Choroid plexus epithelial cell (primary cell): ENCODE results near the gene RABEPK.
"Not testable (repeated sequence)": the region's sequence is repeated elsewhere in the genome, so short reads cannot be mapped to it uniquely, and the experiment has no call there.

Experiments used
- DNase-seq: peaks from one replicate; pipeline ENCODE4 v3.0.0-alpha.2; 2010; ENCODE audit warnings: low read depth
- H3K4me3 ChIP-seq: 2 replicates; pipeline ENCODE4 v1.5.1; 2011; ENCODE audit warnings: low read depth, mild to moderate bottlenecking, control low read depth, low read length, moderate library complexity
- CTCF ChIP-seq: conservative IDR thresholded peaks from 2 replicates; pipeline ENCODE4 v1.5.1; 2011; ENCODE audit warnings: low read depth, mild to moderate bottlenecking, control low read depth, inconsistent platforms, low read length, moderate library complexity

The RABEPK gene

GRCh38 chr9:125183054-125183453 is 17.3 kb upstream of the RABEPK start:
- no peak for TF ChIP-seq CTCF
- DNase-seq: no peak
- no peak overlapping the region for H3K4me3 ChIP-seq

- TF ChIP-seq CTCF: no peak
- no peak for DNase-seq
- no peak overlapping the region for H3K4me3 ChIP-seq
Measured at GRCh38 chr9:125183561-125183960, 16.8 kb upstream of the RABEPK start.

GRCh38 chr9:125189011-125189360 is 11.4 kb upstream of the RABEPK start:
- no peak for TF ChIP-seq CTCF
- H3K4me3 ChIP-seq: peak overlapping the region; percentile 99
- peak; percentile 8 for DNase-seq

- DNase-seq: peak; percentile 98
- peak within 1 kb of the TSS; percentile 99 for H3K4me3 ChIP-seq
- TF ChIP-seq CTCF: peak; percentile 70
Measured at GRCh38 chr9:125189361-125190289, 10.7 kb upstream of the RABEPK start, which contains the start of gene PPP6C. Gene PPP6C (minus strand): TSS chr9:125189803. CDS start chr9:125189718, 85 bp downstream.

GRCh38 chr9:125190361-125190801 is 10.0 kb upstream of the RABEPK start:
- TF ChIP-seq CTCF: no peak
- DNase-seq: peak; percentile 13
- peak overlapping the region; percentile 99 for H3K4me3 ChIP-seq

DNA sequence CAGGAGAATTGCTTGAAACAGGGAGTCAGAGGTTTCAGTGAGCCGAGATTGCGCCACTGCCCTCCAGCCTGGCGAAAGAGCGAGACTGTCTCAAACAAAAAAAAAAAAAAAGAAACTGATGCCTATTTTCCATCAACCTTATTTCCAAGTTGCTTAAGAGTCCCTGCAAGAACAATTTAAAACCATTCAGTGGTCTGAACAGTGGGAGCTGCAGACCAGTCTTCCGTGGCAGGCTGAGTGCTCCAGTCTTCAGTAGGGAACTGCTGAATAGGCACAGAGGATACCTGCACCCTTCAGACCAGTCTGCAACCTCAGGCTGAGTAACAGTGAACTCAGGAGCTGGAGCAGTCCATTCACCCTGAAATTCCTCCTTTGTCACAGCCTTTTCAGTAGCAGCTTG is 5.9 kb upstream of the RABEPK start:
- DNase-seq, H3K4me3 ChIP-seq: not testable (repeated sequence)

DNA sequence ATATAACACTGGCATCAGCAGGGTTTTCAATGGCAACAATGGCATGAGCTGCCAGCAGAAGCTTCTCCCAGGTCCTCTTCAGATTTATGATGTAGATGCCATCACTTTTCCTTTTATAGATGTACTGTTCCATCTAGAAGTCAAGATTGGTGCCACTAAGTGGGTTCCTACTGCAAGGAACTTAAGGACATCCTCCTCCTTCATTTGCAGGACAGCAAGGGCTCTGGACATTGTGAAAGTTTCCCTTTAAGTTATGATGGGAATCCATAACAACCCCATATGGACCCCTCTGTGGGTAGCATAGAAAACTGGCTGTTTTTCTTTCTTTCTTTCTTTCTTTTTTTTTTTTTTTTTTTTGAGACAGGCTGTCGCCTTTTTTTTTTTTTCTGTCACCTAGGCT is 4.8 kb upstream of the RABEPK start:
- not testable (repeated sequence) for DNase-seq, H3K4me3 ChIP-seq
